ENCODE measurements around the gene ATP4B. TPM values are rescaled to one million over a fixed set of nuclear protein-coding genes. Genes with fewer than 3 reads are reported as not detected.

The ATP4B gene
- total RNA-seq, 1 experiment from 2014 or later: not detected

- CTCF ChIA-PET: no interaction called here
- no TSS peak for BruUV-seq (replicated peaks)
These were observed 46.0 kb downstream of the ATP4B start for GRCh38 chr13:113611996-113612395.

DNA sequence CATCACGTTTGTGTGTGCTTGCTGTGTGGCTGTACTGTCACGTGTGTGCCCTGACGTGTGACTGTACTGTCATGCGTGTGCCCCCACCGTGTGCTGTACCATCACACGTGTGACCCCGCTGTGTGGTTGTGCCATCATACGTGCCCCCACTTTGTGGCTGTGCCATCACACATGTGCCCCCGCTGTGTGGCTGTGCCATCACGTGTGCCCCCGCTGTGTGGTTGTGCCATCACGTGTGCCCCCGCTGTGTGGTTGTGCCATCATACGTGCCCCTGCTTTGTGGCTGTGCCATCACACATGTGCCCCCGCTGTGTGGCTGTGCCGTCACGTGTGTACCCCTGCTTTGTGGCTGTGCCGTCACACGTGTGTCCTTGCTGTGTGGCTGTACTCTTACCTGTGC, 47.7 kb downstream of the ATP4B start:
- no peaks in the 10 kb centered on the region for H3K27me3 ChIP-seq (replicated peaks; ENCODE audit: insufficient read depth, low read depth, low read length, poor library complexity)
- H3K4me1 ChIP-seq (ENCODE audit: insufficient read depth, low read length, poor library complexity, severe bottlenecking): no peaks in the 10 kb centered on the region
- intact Hi-C loops (cut with micrococcal nuclease; ENCODE audit: unreplicated experiment): no loop called here
- TF ChIP-seq CTCF (conservative IDR thresholded peaks at IDR 0.05; ENCODE audit: low read depth, low read length) (no peak), EZH2 (IDR thresholded peaks at IDR 0.05; ENCODE audit: borderline replicate concordance, low read depth, low read length, poor library complexity, severe bottlenecking) (no peak)
- CTCF ChIA-PET: no interaction called here
- no peaks in the 10 kb centered on the region for H3K9me3 ChIP-seq (ENCODE audit: low read depth, low read length, poor library complexity, severe bottlenecking)
- no TSS peak for BruUV-seq (replicated peaks)
- POLR2A ChIA-PET (ENCODE audit: low non-redundant PET): no interaction called here
- no peak overlapping the region for H3K4me3 ChIP-seq (ENCODE audit: low read depth, low read length, poor library complexity, severe bottlenecking)
- H3K36me3 ChIP-seq (ENCODE audit: insufficient read depth, low read length, poor library complexity, severe bottlenecking): peaks cover 16% of the 10 kb centered on the region
- H3K27ac ChIP-seq (ENCODE audit: low read depth, low read length, poor library complexity, severe bottlenecking): no peak overlapping the region
- no peak for DNase-seq (ENCODE audit: low spot score)

More at GRCh38 chr13:113611996-113612395, 46.0 kb downstream of the ATP4B start:
- Histone ChIP-seq H3K9me3 (ENCODE audit: low read depth, low read length, poor library complexity, severe bottlenecking) (no peaks in the 10 kb centered on the region), H3K27ac (ENCODE audit: low read depth, low read length, poor library complexity, severe bottlenecking) (no peak overlapping the region), H3K27me3 (replicated peaks; ENCODE audit: insufficient read depth, low read depth, low read length, poor library complexity) (no peaks in the 10 kb centered on the region), H3K4me1 (ENCODE audit: insufficient read depth, low read length, poor library complexity, severe bottlenecking) (no peaks in the 10 kb centered on the region), H3K4me3 (ENCODE audit: low read depth, low read length, poor library complexity, severe bottlenecking) (no peak overlapping the region), H3K36me3 (ENCODE audit: insufficient read depth, low read length, poor library complexity, severe bottlenecking) (peaks cover 16% of the 10 kb centered on the region)
- TF ChIP-seq CTCF (conservative IDR thresholded peaks at IDR 0.05; ENCODE audit: low read depth, low read length) (no peak), EZH2 (IDR thresholded peaks at IDR 0.05; ENCODE audit: borderline replicate concordance, low read depth, low read length, poor library complexity, severe bottlenecking) (no peak)
- intact Hi-C loops (cut with micrococcal nuclease; ENCODE audit: unreplicated experiment): no loop called here
- DNase-seq (ENCODE audit: low spot score): no peak
- POLR2A ChIA-PET (ENCODE audit: low non-redundant PET): no interaction called here

GRCh38 chr13:113609616-113610015, 48.4 kb downstream of the ATP4B start:
- no peaks in the 10 kb centered on the region for H3K27me3 ChIP-seq (replicated peaks; ENCODE audit: insufficient read depth, low read depth, low read length, poor library complexity)
- no peak overlapping the region for H3K27ac ChIP-seq (ENCODE audit: low read depth, low read length, poor library complexity, severe bottlenecking)
- no peak overlapping the region for H3K4me3 ChIP-seq (ENCODE audit: low read depth, low read length, poor library complexity, severe bottlenecking)
- H3K4me1 ChIP-seq (ENCODE audit: insufficient read depth, low read length, poor library complexity, severe bottlenecking): no peaks in the 10 kb centered on the region
- ChIA-PET POLR2A (ENCODE audit: low non-redundant PET) (no interaction called here), CTCF (no interaction called here)
- peaks cover 16% of the 10 kb centered on the region for H3K36me3 ChIP-seq (ENCODE audit: insufficient read depth, low read length, poor library complexity, severe bottlenecking)
- TF ChIP-seq EZH2 (IDR thresholded peaks at IDR 0.05; ENCODE audit: borderline replicate concordance, low read depth, low read length, poor library complexity, severe bottlenecking): no peak
- H3K9me3 ChIP-seq (ENCODE audit: low read depth, low read length, poor library complexity, severe bottlenecking): no peaks in the 10 kb centered on the region
- DNase-seq (ENCODE audit: low spot score): no peak
- BruUV-seq (replicated peaks): no TSS peak
- intact Hi-C loops (cut with micrococcal nuclease; ENCODE audit: unreplicated experiment): no loop called here

DNA sequence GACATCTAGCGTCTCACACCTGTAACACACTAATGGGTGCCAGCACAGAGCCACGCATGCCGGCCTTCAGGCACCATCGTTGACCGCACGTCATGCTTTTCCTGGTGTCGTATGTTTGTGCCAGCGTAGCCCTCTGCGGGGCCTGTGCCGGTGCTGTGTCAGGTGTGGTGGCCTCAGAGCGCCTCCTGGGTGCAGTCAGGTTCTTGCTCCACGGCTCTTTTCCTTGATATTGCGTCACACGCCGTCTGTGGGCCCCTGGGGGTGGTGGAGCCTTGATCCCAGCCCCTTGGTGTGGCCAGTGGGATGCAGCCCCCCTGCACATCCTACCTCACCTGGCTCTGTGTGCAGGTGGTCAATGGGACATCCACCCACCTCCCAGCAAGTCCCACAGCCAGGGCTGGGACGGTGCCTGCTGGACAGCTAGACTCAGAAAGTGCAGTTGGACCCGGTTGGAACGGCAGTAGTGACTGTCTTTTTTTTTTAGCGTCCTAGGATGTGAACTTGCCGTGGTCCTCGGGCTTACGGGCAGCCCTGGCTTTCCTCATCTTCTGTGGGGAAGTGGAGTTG, 48.9 kb downstream of the ATP4B start:
- Histone ChIP-seq H3K36me3 (ENCODE audit: insufficient read depth, low read length, poor library complexity, severe bottlenecking) (peaks cover 18% of the 10 kb centered on the region), H3K9me3 (ENCODE audit: low read depth, low read length, poor library complexity, severe bottlenecking) (no peaks in the 10 kb centered on the region), H3K4me3 (ENCODE audit: low read depth, low read length, poor library complexity, severe bottlenecking) (no peak overlapping the region), H3K27me3 (replicated peaks; ENCODE audit: insufficient read depth, low read depth, low read length, poor library complexity) (no peaks in the 10 kb centered on the region), H3K4me1 (ENCODE audit: insufficient read depth, low read length, poor library complexity, severe bottlenecking) (no peaks in the 10 kb centered on the region), H3K27ac (ENCODE audit: low read depth, low read length, poor library complexity, severe bottlenecking) (no peak overlapping the region)
- ChIA-PET POLR2A (ENCODE audit: low non-redundant PET) (no interaction called here), CTCF (no interaction called here)
- no peak for DNase-seq (ENCODE audit: low spot score)
- no TSS peak for BruUV-seq (replicated peaks)
- TF ChIP-seq EZH2 (IDR thresholded peaks at IDR 0.05; ENCODE audit: borderline replicate concordance, low read depth, low read length, poor library complexity, severe bottlenecking) (no peak), CTCF (conservative IDR thresholded peaks at IDR 0.05; ENCODE audit: low read depth, low read length) (no peak)
- intact Hi-C loops (cut with micrococcal nuclease; ENCODE audit: unreplicated experiment): no loop called here

Measured in A673 (cell line).